ENCODE data around the gene RNF144B.

RNF144B gene

GRCh38 chr6:18444111-18444510, 57.0 kb downstream of the RNF144B start:
- TF ChIP-seq CTCF (IDR thresholded peaks at IDR 0.05; ENCODE audit: borderline replicate concordance, control extremely low read depth, extremely low read depth, insufficient read depth, missing control alignments), result no peak
- DNase-seq (ENCODE audit: low spot score), result no peak
- in situ Hi-C loops (cut with MboI; ENCODE audit: low sequenced_read_pairs, unreplicated experiment), result no loop called here

GRCh38 chr6:18445228-18445627, 58.1 kb downstream of the RNF144B start:
- no peak for TF ChIP-seq CTCF (IDR thresholded peaks at IDR 0.05; ENCODE audit: borderline replicate concordance, control extremely low read depth, extremely low read depth, insufficient read depth, missing control alignments)
- in situ Hi-C loops (cut with MboI; ENCODE audit: low sequenced_read_pairs, unreplicated experiment), result no loop called here
- no peak for DNase-seq (ENCODE audit: low spot score)

- no peak for TF ChIP-seq CTCF (IDR thresholded peaks at IDR 0.05; ENCODE audit: borderline replicate concordance, control extremely low read depth, extremely low read depth, insufficient read depth, missing control alignments)
- no peak for DNase-seq (ENCODE audit: low spot score)
- in situ Hi-C loops (cut with MboI; ENCODE audit: low sequenced_read_pairs, unreplicated experiment), result no loop called here
Measured at GRCh38 chr6:18446771-18447170, 59.6 kb downstream of the RNF144B start.

- in situ Hi-C loops (cut with MboI; ENCODE audit: low sequenced_read_pairs, unreplicated experiment), result no loop called here
Measured at GRCh38 chr6:18447552-18447951, 60.4 kb downstream of the RNF144B start.

GRCh38 chr6:18451756-18452155, 64.6 kb downstream of the RNF144B start:
- no peak for DNase-seq (ENCODE audit: low spot score)
- no peak for TF ChIP-seq CTCF (IDR thresholded peaks at IDR 0.05; ENCODE audit: borderline replicate concordance, control extremely low read depth, extremely low read depth, insufficient read depth, missing control alignments)
- in situ Hi-C loops (cut with MboI; ENCODE audit: low sequenced_read_pairs, unreplicated experiment), result no loop called here

More at GRCh38 chr6:18447552-18447951, 60.4 kb downstream of the RNF144B start:
- DNase-seq (ENCODE audit: low spot score), result no peak
- TF ChIP-seq CTCF (IDR thresholded peaks at IDR 0.05; ENCODE audit: borderline replicate concordance, control extremely low read depth, extremely low read depth, insufficient read depth, missing control alignments), result no peak

- in situ Hi-C loops (cut with MboI; ENCODE audit: low sequenced_read_pairs, unreplicated experiment), result no loop called here
- no peak for DNase-seq (ENCODE audit: low spot score)
- TF ChIP-seq CTCF (IDR thresholded peaks at IDR 0.05; ENCODE audit: borderline replicate concordance, control extremely low read depth, extremely low read depth, insufficient read depth, missing control alignments), result no peak
Measured at GRCh38 chr6:18454446-18454845, 67.3 kb downstream of the RNF144B start.
